GM12878 (cell line): ENCODE results near the gene ADAD1. TPM values are rescaled to one million over a fixed set of nuclear protein-coding genes. Genes with fewer than 3 reads are reported as not detected.

Source experiments
- ATAC-seq: fragments of 200-7000 bp; cut with Tn5 transposase; 3 replicates; pipeline ENCODE4 v1.9.1; 2020; ENCODE audit warnings: mild to moderate bottlenecking, moderate library complexity
- BruUV-seq: library from RNA; stranded (reverse); fragments of 400-500 nt; replicated peaks from 2 replicates; lab custom pipeline; 2021; lab: Mats Ljungman, UMichigan
- CTCF ChIA-PET: fragments of 300-600 bp; sonication (Branson Sonifier 250); formaldehyde crosslinking; extraction: SDS; loops from one replicate; lab custom pipeline; 2021; ENCODE audit warnings: inconsistent platforms; lab: Yijun Ruan, JAX
- POLR2A ChIA-PET: fragments of 350-600 bp; formaldehyde crosslinking; extraction: SDS; loops from one replicate; lab custom pipeline; 2021; ENCODE audit warnings: inconsistent platforms; lab: Charles Lee
- RAD21 ChIA-PET: fragments of 300-600 bp; sonication (Branson Sonifier 250); formaldehyde crosslinking; loops from one replicate; lab custom pipeline; 2023; ENCODE audit warnings: antibody characterized with exemption; ENCODE audit not compliant: unreplicated experiment; lab: Charles Lee
- SMC1A ChIA-PET: fragments of 300-600 bp; sonication (Branson Sonifier 250); formaldehyde crosslinking; loops from one replicate; lab custom pipeline; 2023; ENCODE audit not compliant: unreplicated experiment, uncharacterized antibody; lab: Charles Lee
- DNase-seq: peaks from one replicate; pipeline ENCODE4 v3.0.0-alpha.2; 2011; ENCODE audit warnings: low read depth, low spot score
- FAIRE-seq: peaks from 3 replicates; lab custom pipeline; 2011; peaks lifted over from hg19 to GRCh38; lab: Jason Lieb, UNC
- H2AFZ ChIP-seq: 2 replicates; pipeline ENCODE4 v1.6.0; 2011; ENCODE audit warnings: low read depth, low read length, control low read depth; ENCODE audit not compliant: control insufficient read depth
- H3K27ac ChIP-seq: 2 replicates; pipeline ENCODE4 v1.5.1; 2011; ENCODE audit warnings: control low read depth; ENCODE audit not compliant: control insufficient read depth, insufficient read depth
- H3K27me3 ChIP-seq, 2 experiments: replicated peaks in 1 of 2; 2 replicates each; pipeline versions ENCODE4 v1.6.0 to v1.6.1; 2011; ENCODE audit warnings: low read length in 1 of 2; ENCODE audit not compliant: control insufficient read depth in 2 of 2, insufficient read depth in 2 of 2
- H3K36me3 ChIP-seq, 2 experiments: 2 replicates each; pipeline ENCODE4 v1.5.1; 2011; ENCODE audit warnings: low read length in 1 of 2; ENCODE audit not compliant: control insufficient read depth in 2 of 2, insufficient read depth in 2 of 2
- H3K4me1 ChIP-seq: 2 replicates; pipeline ENCODE4 v1.6.1; 2011; ENCODE audit warnings: mild to moderate bottlenecking, low read length, moderate library complexity, mixed read lengths; ENCODE audit not compliant: control insufficient read depth, insufficient read depth
- H3K4me2 ChIP-seq: 2 replicates; pipeline ENCODE4 v1.6.0; 2011; ENCODE audit warnings: control low read depth; ENCODE audit not compliant: control insufficient read depth, insufficient read depth
- H3K4me3 ChIP-seq: fragments of 200-600 bp; sonication (generic); 2 replicates; pipeline ENCODE4 v1.5.1; 2016
- H3K79me2 ChIP-seq: 2 replicates; pipeline ENCODE4 v1.6.0; 2011; ENCODE audit warnings: low read length; ENCODE audit not compliant: control insufficient read depth, insufficient read depth
- H3K9ac ChIP-seq: 2 replicates; pipeline ENCODE4 v1.8.0; 2011; ENCODE audit warnings: low read length, control low read depth, mixed read lengths; ENCODE audit not compliant: control insufficient read depth, insufficient read depth
- H3K9me3 ChIP-seq: replicated peaks from 3 replicates; pipeline ENCODE4 v1.5.1; 2011; ENCODE audit warnings: mild to moderate bottlenecking, low read length; ENCODE audit not compliant: control insufficient read depth, insufficient read depth
- H4K20me1 ChIP-seq: 2 replicates; pipeline ENCODE4 v1.6.0; 2011; ENCODE audit not compliant: control insufficient read depth, insufficient read depth
- BRCA1 ChIP-seq: IDR thresholded peaks from 2 replicates; pipeline ENCODE4 v1.6.1; 2011; ENCODE audit warnings: low read depth, low read length, improper control_type of control experiment
- CBFB ChIP-seq: IDR thresholded peaks from 2 replicates; pipeline ENCODE4 v1.6.1; 2016; ENCODE audit warnings: antibody characterized with exemption, low read depth
- CEBPZ ChIP-seq: fragments of 150-350 bp; IDR thresholded peaks from 2 replicates; pipeline ENCODE4 v1.6.1; 2016; ENCODE audit warnings: low read depth, low read length
- JUNB ChIP-seq: IDR thresholded peaks from 2 replicates; pipeline ENCODE4 v1.6.1; 2016; ENCODE audit warnings: antibody characterized with exemption, mild to moderate bottlenecking
- JUND ChIP-seq: IDR thresholded peaks from 2 replicates; pipeline ENCODE4 v1.6.1; 2012; ENCODE audit warnings: low read depth, mild to moderate bottlenecking, low read length, improper control_type of control experiment, moderate library complexity
- SMARCA5 ChIP-seq: fragments of 450-650 bp; IDR thresholded peaks from 2 replicates; pipeline ENCODE4 v1.6.1; 2017; ENCODE audit warnings: mild to moderate bottlenecking
- TAF1 ChIP-seq: IDR thresholded peaks from 2 replicates; pipeline ENCODE4 v1.6.1; 2011; ENCODE audit warnings: mild to moderate bottlenecking, low read depth, low read length, borderline replicate concordance
- TCF7 ChIP-seq: IDR thresholded peaks from 2 replicates; pipeline ENCODE4 v1.6.1; 2014; ENCODE audit warnings: antibody characterized with exemption, borderline replicate concordance
- USF2 ChIP-seq: IDR thresholded peaks from 2 replicates; pipeline ENCODE4 v1.6.1; 2011; ENCODE audit warnings: low read depth, low read length, improper control_type of control experiment, borderline replicate concordance
- ZBED1 ChIP-seq: IDR thresholded peaks from 2 replicates; pipeline ENCODE4 v1.6.1; 2016; ENCODE audit warnings: borderline replicate concordance
- ZNF384 ChIP-seq: IDR thresholded peaks from 2 replicates; pipeline ENCODE4 v1.6.1; 2012; ENCODE audit warnings: low read depth, mild to moderate bottlenecking, low read length, improper control_type of control experiment, borderline replicate concordance
- ZNF622 ChIP-seq: fragments of 450-650 bp; IDR thresholded peaks from 2 replicates; pipeline ENCODE4 v1.6.1; 2017; ENCODE audit warnings: mild to moderate bottlenecking, inconsistent platforms
- WGBS: methylation state at CpG from one replicate; pipeline ENCODE4 v1.1.6; 2016; ENCODE audit warnings: low lambda C conversion rate; ENCODE audit not compliant: insufficient replicate concordance, insufficient coverage; ENCODE audit errors: missing lambda C conversion rate; 5-methylcytosine and 5-hydroxymethylcytosine counted together
- in situ Hi-C: fragments of 300-500 bp; cut with MboI; formaldehyde crosslinking; loops from 9 replicates; pipeline ENCODE4 v1.14.3; 2018; ENCODE audit warnings: mixed read lengths
- intact Hi-C: fragments of 100-400 bp; cut with micrococcal nuclease; formaldehyde crosslinking; loops from one replicate; pipeline ENCODE4 v1.14.2; 2022; ENCODE audit not compliant: unreplicated experiment
- polyA plus RNA-seq, 11 experiments: library from polyadenylated mRNA; depleted of rRNA in 4 of 11; unstranded in 6 of 11; stranded (reverse) in 5 of 11; fragments of >200 nt; fragmentation: Nextera tagmentation in 4 of 11; fragmentation: Illumina TruSeq in 1 of 11; extraction: Ambion mirVana in 4 of 11; extraction: Trizol in 1 of 11; gene quantifications; 1 replicate in 1 of 11; 2 replicates in 10 of 11; pipeline versions ENCODE4 v1.2.1 to v1.2.3, GENCODE V29; 2011 to 2016; ENCODE audit warnings: inconsistent platforms in 2 of 11, missing spikeins in 2 of 11, low read depth in 1 of 11
- total RNA-seq, 4 experiments: library from RNA; depleted of rRNA in 3 of 4; stranded (reverse); fragments of >200 nt in 3 of 4; fragmentation: Illumina TruSeq in 1 of 4; extraction: Trizol in 1 of 4; gene quantifications; 2 replicates each; pipeline versions ENCODE4 v1.2.1 to v1.2.3, GENCODE V29; 2013 to 2021
- TF ChIP-seq, protein P1 (sequence below): fragments of 450-650 bp; IDR thresholded peaks from 2 replicates; pipeline ENCODE4 v1.6.1; 2017; ENCODE audit warnings: mild to moderate bottlenecking, moderate library complexity

ADAD1 gene
- total and polyA plus RNA-seq, 10 of the 15 experiments (the other 5 are each of a cell fraction or from before 2014, with no cell fraction given): not detected

GRCh38 chr4:122383341-122383740 is 4.5 kb downstream of the ADAD1 start:
- Histone ChIP-seq H3K9me3 (no peaks in the 10 kb centered on the region), H3K4me1 (no peaks in the 10 kb centered on the region), H2AFZ (no peak overlapping the region), H3K4me2 (no peak overlapping the region), H3K9ac (no peak overlapping the region), H3K27me3 (no peaks in the 10 kb centered on the region; a peak in 1 of 4 replicates), H3K4me3 (no peak overlapping the region), H3K36me3 (no peaks in the 10 kb centered on the region), H4K20me1 (no peaks in the 10 kb centered on the region), H3K79me2 (no peaks in the 10 kb centered on the region), H3K27ac (no peak overlapping the region)
- intact Hi-C loops (no loop called here), in situ Hi-C loops (no loop called here)
- ChIA-PET RAD21 (no interaction called here), SMC1A (interaction anchor here (1.0 kb wide), 1 partner anchor 60 kb away, joined by 3 read pairs; no protein-coding TSS in a partner anchor), CTCF (interaction anchor here (0.6 kb wide), 1 partner anchor 380 kb away, joined by 3 read pairs; no protein-coding TSS in a partner anchor), POLR2A (no interaction called here)
- DNase-seq (no peak), ATAC-seq (no peak), FAIRE-seq (no peak)
- no TSS peak for BruUV-seq
- 18% methylated on average over 4 of the region's 4 CpGs for WGBS
- TF ChIP-seq, protein P1, sequence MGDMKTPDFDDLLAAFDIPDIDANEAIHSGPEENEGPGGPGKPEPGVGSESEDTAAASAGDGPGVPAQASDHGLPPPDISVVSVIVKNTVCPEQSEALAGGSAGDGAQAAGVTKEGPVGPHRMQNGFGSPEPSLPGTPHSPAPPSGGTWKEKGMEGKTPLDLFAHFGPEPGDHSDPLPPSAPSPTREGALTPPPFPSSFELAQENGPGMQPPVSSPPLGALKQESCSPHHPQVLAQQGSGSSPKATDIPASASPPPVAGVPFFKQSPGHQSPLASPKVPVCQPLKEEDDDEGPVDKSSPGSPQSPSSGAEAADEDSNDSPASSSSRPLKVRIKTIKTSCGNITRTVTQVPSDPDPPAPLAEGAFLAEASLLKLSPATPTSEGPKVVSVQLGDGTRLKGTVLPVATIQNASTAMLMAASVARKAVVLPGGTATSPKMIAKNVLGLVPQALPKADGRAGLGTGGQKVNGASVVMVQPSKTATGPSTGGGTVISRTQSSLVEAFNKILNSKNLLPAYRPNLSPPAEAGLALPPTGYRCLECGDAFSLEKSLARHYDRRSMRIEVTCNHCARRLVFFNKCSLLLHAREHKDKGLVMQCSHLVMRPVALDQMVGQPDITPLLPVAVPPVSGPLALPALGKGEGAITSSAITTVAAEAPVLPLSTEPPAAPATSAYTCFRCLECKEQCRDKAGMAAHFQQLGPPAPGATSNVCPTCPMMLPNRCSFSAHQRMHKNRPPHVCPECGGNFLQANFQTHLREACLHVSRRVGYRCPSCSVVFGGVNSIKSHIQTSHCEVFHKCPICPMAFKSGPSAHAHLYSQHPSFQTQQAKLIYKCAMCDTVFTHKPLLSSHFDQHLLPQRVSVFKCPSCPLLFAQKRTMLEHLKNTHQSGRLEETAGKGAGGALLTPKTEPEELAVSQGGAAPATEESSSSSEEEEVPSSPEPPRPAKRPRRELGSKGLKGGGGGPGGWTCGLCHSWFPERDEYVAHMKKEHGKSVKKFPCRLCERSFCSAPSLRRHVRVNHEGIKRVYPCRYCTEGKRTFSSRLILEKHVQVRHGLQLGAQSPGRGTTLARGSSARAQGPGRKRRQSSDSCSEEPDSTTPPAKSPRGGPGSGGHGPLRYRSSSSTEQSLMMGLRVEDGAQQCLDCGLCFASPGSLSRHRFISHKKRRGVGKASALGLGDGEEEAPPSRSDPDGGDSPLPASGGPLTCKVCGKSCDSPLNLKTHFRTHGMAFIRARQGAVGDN: no peak
- no peak for TF ChIP-seq TCF7
- TF ChIP-seq ZNF384: no peak
- no peak for TF ChIP-seq TAF1
- TF ChIP-seq JUND: no peak
- TF ChIP-seq CEBPZ: no peak
- TF ChIP-seq ZNF622: no peak
- no peak for TF ChIP-seq JUNB
- no peak for TF ChIP-seq USF2
- TF ChIP-seq ZBED1: no peak
- no peak for TF ChIP-seq BRCA1
- no peak for TF ChIP-seq CBFB
- no peak for TF ChIP-seq SMARCA5
